Neural crest cell (in vitro differentiated cells): ENCODE results near the gene CHCHD4. TPM values are rescaled to one million over a fixed set of nuclear protein-coding genes. Genes with fewer than 3 reads are reported as not detected.

ENCODE experiments used
- DNase-seq: peaks from one replicate; pipeline ENCODE4 v3.0.0; 2021; ENCODE audit warnings: low read depth, mixed read lengths, low spot score
- H3K27ac Mint-ChIP-seq: one replicate; pipeline ENCODE4 v1.8.0; 2021; ENCODE audit warnings: mild to moderate bottlenecking, mixed read lengths; ENCODE audit not compliant: unreplicated experiment
- H3K27me3 Mint-ChIP-seq: 2 replicates; pipeline ENCODE4 v1.8.0; 2021; ENCODE audit warnings: low read depth, mild to moderate bottlenecking, mixed read lengths
- H3K36me3 Mint-ChIP-seq: 2 replicates; pipeline ENCODE4 v1.8.0; 2021; ENCODE audit warnings: low read depth, mild to moderate bottlenecking, mixed read lengths
- H3K4me1 Mint-ChIP-seq: 2 replicates; pipeline ENCODE4 v1.8.0; 2021; ENCODE audit warnings: mixed read lengths
- H3K4me3 Mint-ChIP-seq: one replicate; pipeline ENCODE4 v1.8.0; 2021; ENCODE audit warnings: mild to moderate bottlenecking, mixed read lengths
- H3K9me3 Mint-ChIP-seq: 2 replicates; pipeline ENCODE4 v1.8.0; 2021; ENCODE audit warnings: mixed read lengths
- CTCF ChIP-seq: fragments of 200-600 bp; sonication (generic); conservative IDR thresholded peaks from 2 replicates; pipeline ENCODE4 v1.5.0; 2021; ENCODE audit warnings: antibody characterized with exemption, mild to moderate bottlenecking
- total RNA-seq: library from RNA; stranded (reverse); gene quantifications from 2 replicates; pipeline ENCODE4 v1.2.1, GENCODE V29; 2021

CHCHD4 gene
- total RNA-seq, 1 donor from 2014 or later = 16.9 TPM

- Mint-ChIP-seq H3K27me3 (no peaks in the 10 kb centered on the region), H3K36me3 (peaks cover 26% of the 10 kb centered on the region), H3K9me3 (no peaks in the 10 kb centered on the region), H3K4me1 (no peaks in the 10 kb centered on the region), H3K4me3 (no peak overlapping the region), H3K27ac (no peak overlapping the region)
- no peak for TF ChIP-seq CTCF
- no peak for DNase-seq
Measured at GRCh38 chr3:14153663-14154062, 29.0 kb upstream of the CHCHD4 start.

GRCh38 chr3:14152963-14153355 is 28.3 kb upstream of the CHCHD4 start:
- no peak for DNase-seq
- H3K9me3 Mint-ChIP-seq = no peaks in the 10 kb centered on the region
- H3K4me1 Mint-ChIP-seq = no peaks in the 10 kb centered on the region
- peak; percentile 1 for TF ChIP-seq CTCF
- peaks cover 21% of the 10 kb centered on the region for H3K36me3 Mint-ChIP-seq
- no peak overlapping the region for H3K27ac Mint-ChIP-seq
- no peaks in the 10 kb centered on the region for H3K27me3 Mint-ChIP-seq
- H3K4me3 Mint-ChIP-seq = no peak overlapping the region

- H3K9me3 Mint-ChIP-seq = no peaks in the 10 kb centered on the region
- TF ChIP-seq CTCF = peak; percentile 31
- no peak overlapping the region for H3K27ac Mint-ChIP-seq
- DNase-seq = no peak
- peaks cover 20% of the 10 kb centered on the region for H3K36me3 Mint-ChIP-seq
- H3K4me1 Mint-ChIP-seq = no peaks in the 10 kb centered on the region
- no peaks in the 10 kb centered on the region for H3K27me3 Mint-ChIP-seq
- no peak overlapping the region for H3K4me3 Mint-ChIP-seq
Measured at GRCh38 chr3:14152233-14152962, 27.7 kb upstream of the CHCHD4 start.

- Mint-ChIP-seq H3K9me3 (no peaks in the 10 kb centered on the region), H3K27ac (no peak overlapping the region), H3K27me3 (no peaks in the 10 kb centered on the region), H3K4me1 (no peaks in the 10 kb centered on the region), H3K36me3 (peaks cover 15% of the 10 kb centered on the region), H3K4me3 (no peak overlapping the region)
- no peak for TF ChIP-seq CTCF
- DNase-seq = no peak
Measured at GRCh38 chr3:14151471-14152083, 26.9 kb upstream of the CHCHD4 start.

- Mint-ChIP-seq H3K27ac (no peak overlapping the region), H3K36me3 (peaks cover 9% of the 10 kb centered on the region), H3K9me3 (no peaks in the 10 kb centered on the region), H3K4me3 (no peak overlapping the region), H3K4me1 (no peaks in the 10 kb centered on the region), H3K27me3 (no peaks in the 10 kb centered on the region)
- no peak for DNase-seq
- TF ChIP-seq CTCF = no peak
Measured at GRCh38 chr3:14150491-14151230, 26.0 kb upstream of the CHCHD4 start.
